Parietal lobe (tissue), 2 donors: ENCODE data around the gene PDE1A. TPM values are rescaled to one million over a fixed set of nuclear protein-coding genes. Genes with fewer than 3 reads are reported as not detected.

Experiments
- small RNA-seq: library from RNA; depleted of rRNA; stranded (forward); fragments of <200 nt; gene quantifications from one replicate; pipeline ENCODE3, GENCODE V24; 2014; ENCODE audit warnings: low replicate concordance
- total RNA-seq: library from RNA; depleted of rRNA; stranded (reverse); fragments of >200 nt; gene quantifications from one replicate; pipeline ENCODE4 v1.2.3, GENCODE V29; 2014

The PDE1A gene
- 51.0 TPM for total RNA-seq

GRCh38 chr2:182426918-182427240 is at the start of gene PDE1A:
PDE1A (minus strand) TSS chr2:182427036.

Small RNAs within 50 kb of the gene (small RNA-seq; reads per million reads assigned to genes)
- gene RN7SL267P, result not detected
